Liver (tissue), 3 donors: ENCODE data around the gene THSD4.

Source experiments
- ATF3 ChIP-seq: IDR thresholded peaks from 2 replicates; pipeline ENCODE4 v1.6.1; 2016; ENCODE audit warnings: antibody characterized with exemption
- CTCF ChIP-seq: fragments of 150-350 bp; IDR thresholded peaks from 2 replicates; pipeline ENCODE4 v1.5.1; 2017; ENCODE audit warnings: improper control_type of control experiment, low read depth, low read length; ENCODE audit not compliant: missing input control
- EGR1 ChIP-seq, 2 donors: IDR thresholded peaks; 2 replicates each; pipeline ENCODE4 v1.6.1; 2016 to 2018; ENCODE audit warnings: antibody characterized with exemption in 2 of 2, low read depth in 2 of 2
- GABPA ChIP-seq, 2 donors: IDR thresholded peaks in 1 of 2; conservative IDR thresholded peaks in 1 of 2; 2 replicates each; pipeline ENCODE4 v1.6.1; 2016; ENCODE audit warnings: antibody characterized with exemption in 2 of 2, mild to moderate bottlenecking in 1 of 2, moderate library complexity in 1 of 2
- HNF4G ChIP-seq: IDR thresholded peaks from 2 replicates; pipeline ENCODE4 v1.6.1; 2016; ENCODE audit warnings: antibody characterized with exemption
- JUND ChIP-seq, 2 donors: IDR thresholded peaks; 2 replicates each; pipeline ENCODE4 v1.6.1; 2016; ENCODE audit warnings: antibody characterized with exemption in 2 of 2
- MAX ChIP-seq: IDR thresholded peaks from 2 replicates; pipeline ENCODE4 v1.6.1; 2016; ENCODE audit warnings: antibody characterized with exemption
- NR2F2 ChIP-seq: IDR thresholded peaks from 2 replicates; pipeline ENCODE4 v1.6.1; 2016; ENCODE audit warnings: antibody characterized with exemption
- RAD21 ChIP-seq, 2 donors: IDR thresholded peaks; 2 replicates each; pipeline ENCODE4 v1.6.1; 2016; ENCODE audit warnings: antibody characterized with exemption in 2 of 2, mild to moderate bottlenecking in 2 of 2
- REST ChIP-seq: IDR thresholded peaks from 2 replicates; pipeline ENCODE4 v1.6.1; 2016; ENCODE audit warnings: antibody characterized with exemption, mild to moderate bottlenecking
- RXRA ChIP-seq, 2 donors: IDR thresholded peaks; 2 replicates each; pipeline ENCODE4 v1.6.1; 2017 to 2018; ENCODE audit warnings: antibody characterized with exemption in 2 of 2, mild to moderate bottlenecking in 1 of 2
- TAF1 ChIP-seq: conservative IDR thresholded peaks from 2 replicates; pipeline ENCODE4 v1.6.1; 2016; ENCODE audit warnings: antibody characterized with exemption, mild to moderate bottlenecking
- YY1 ChIP-seq: IDR thresholded peaks from 2 replicates; pipeline ENCODE4 v1.6.1; 2016; ENCODE audit warnings: antibody characterized with exemption, mild to moderate bottlenecking
- ZBTB33 ChIP-seq: IDR thresholded peaks from 2 replicates; pipeline ENCODE4 v1.6.1; 2016; ENCODE audit warnings: antibody characterized with exemption
- donor health status: healthy.
- donor health status: healthy.

GRCh38 chr15:71735385-71735757, 620.1 kb downstream of the THSD4 start:
- TF ChIP-seq RAD21 (IDR thresholded peaks at IDR 0.05) (no peak), CTCF (no peak), MAX (no peak), ATF3 (no peak), RXRA (IDR thresholded peaks at IDR 0.05) (no peak), JUND (IDR thresholded peaks at IDR 0.05) (no peak), YY1 (no peak), REST (no peak), EGR1 (IDR thresholded peaks at IDR 0.05; ENCODE audit: low read depth in 2 of 2) (no peak), ZBTB33 (no peak), HNF4G (no peak), NR2F2 (no peak), TAF1 (no peak), GABPA (IDR thresholded peaks at IDR 0.05 in 1 of 2, conservative IDR thresholded peaks at IDR 0.05 in 1 of 2) (no peak)
